K562 (cell line): ENCODE measurements around the gene NPAS3. TPM values are rescaled to one million over a fixed set of nuclear protein-coding genes. Genes with fewer than 3 reads are reported as not detected.

Experiments
- ATAC-seq: fragments of 200-7000 bp; cut with Tn5 transposase; 3 replicates; pipeline ENCODE4 v1.9.1; 2020; ENCODE audit warnings: moderate library complexity
- BruUV-seq: library from RNA; stranded (reverse); fragments of 400-500 nt; replicated peaks from 2 replicates; lab custom pipeline; 2021; lab: Mats Ljungman, UMichigan
- CTCF ChIA-PET: fragments of 300-600 bp; formaldehyde crosslinking; extraction: SDS; loops from one replicate; lab custom pipeline; 2021; ENCODE audit warnings: low intra/inter-chr PET ratio; lab: Yijun Ruan, JAX
- POLR2A ChIA-PET: fragments of 300-600, 350-650 bp; sonication (Branson Sonifier 250); formaldehyde crosslinking; extraction: SDS; loops from one replicate; lab custom pipeline; 2021; ENCODE audit warnings: antibody characterized with exemption, inconsistent platforms; lab: Yijun Ruan, JAX
- DNase-seq, 4 experiments: peaks; one replicate each; pipeline versions ENCODE4 v3.0.0 to v3.0.0-alpha.2; 2011 to 2018; ENCODE audit warnings: low spot score in 3 of 4, mixed read lengths in 3 of 4; ENCODE audit errors: extremely low read depth in 1 of 4
- FAIRE-seq: peaks from 2 replicates; lab custom pipeline; 2011; peaks lifted over from hg19 to GRCh38; lab: Jason Lieb, UNC
- H2AFZ ChIP-seq: 2 replicates; pipeline ENCODE4 v1.6.0; 2011; ENCODE audit warnings: low read depth, low read length, control low read depth, inconsistent platforms
- H3K27ac ChIP-seq: fragments of 200-600 bp; 3 replicates; pipeline ENCODE4 v1.8.0; 2011; ENCODE audit warnings: low read depth, mild to moderate bottlenecking, control low read depth, inconsistent platforms, low read length, moderate library complexity, mixed read lengths; ENCODE audit errors: extremely low read depth
- H3K27me3 ChIP-seq, 2 experiments: fragments of 300-600 bp in 1 of 2; 2 replicates in 1 of 2; 3 replicates in 1 of 2; pipeline versions ENCODE4 v1.6.0 to v1.8.0; 2011; ENCODE audit warnings: inconsistent platforms in 2 of 2, low read length in 2 of 2, mild to moderate bottlenecking in 1 of 2, mixed read lengths in 1 of 2, moderate library complexity in 1 of 2; ENCODE audit not compliant: control insufficient read depth in 2 of 2, insufficient read depth in 2 of 2
- H3K36me3 ChIP-seq: fragments of 300-600 bp; 3 replicates; pipeline ENCODE4 v1.8.0; 2011; ENCODE audit warnings: mild to moderate bottlenecking, low read length, inconsistent platforms; ENCODE audit not compliant: control insufficient read depth, insufficient read depth
- H3K4me1 ChIP-seq, 2 experiments: fragments of 200-600 bp in 1 of 2; replicated peaks in 1 of 2; 2 replicates in 1 of 2; 3 replicates in 1 of 2; pipeline versions ENCODE4 v1.5.1 to v1.8.0; 2011; ENCODE audit warnings: inconsistent platforms in 2 of 2, low read length in 2 of 2, mild to moderate bottlenecking in 1 of 2, mixed read lengths in 1 of 2, moderate library complexity in 1 of 2; ENCODE audit not compliant: control insufficient read depth in 2 of 2, insufficient read depth in 2 of 2
- H3K4me2 ChIP-seq: 2 replicates; pipeline ENCODE4 v1.6.1; 2011; ENCODE audit warnings: low read length, control low read depth, inconsistent platforms, mixed read lengths; ENCODE audit not compliant: insufficient read depth
- H3K4me3 ChIP-seq: fragments of 200-600 bp; sonication (generic), shearing (Covaris generic); 2 replicates; pipeline ENCODE4 v1.5.1; 2016; ENCODE audit warnings: control low read depth, inconsistent platforms
- H3K79me2 ChIP-seq: fragments of 200-600 bp; 3 replicates; pipeline ENCODE4 v1.8.0; 2011; ENCODE audit warnings: low read length, inconsistent platforms; ENCODE audit not compliant: control insufficient read depth, insufficient read depth
- H3K9ac ChIP-seq, 2 experiments: 2 replicates each; pipeline versions ENCODE4 v1.6.0 to v1.6.1; 2011; ENCODE audit warnings: low read depth in 2 of 2, low read length in 2 of 2, control low read depth in 1 of 2, inconsistent platforms in 1 of 2, mild to moderate bottlenecking in 1 of 2, mixed read lengths in 1 of 2; ENCODE audit not compliant: insufficient read depth in 1 of 2
- H3K9me1 ChIP-seq: one replicate; pipeline ENCODE4 v1.6.0; 2011; ENCODE audit warnings: inconsistent platforms, mild to moderate bottlenecking, low read length, moderate library complexity; ENCODE audit not compliant: control insufficient read depth, insufficient read depth
- H3K9me3 ChIP-seq: replicated peaks from 2 replicates; pipeline ENCODE4 v1.5.1; 2011; ENCODE audit warnings: low read depth, low read length, inconsistent platforms; ENCODE audit not compliant: control insufficient read depth, insufficient read depth
- H4K20me1 ChIP-seq: replicated peaks from 2 replicates; pipeline ENCODE4 v1.6.1; 2011; ENCODE audit warnings: low read length, inconsistent platforms, mixed read lengths; ENCODE audit not compliant: control insufficient read depth, insufficient read depth
- ETV6 ChIP-seq, 3 experiments: fragments of 150-350 bp in 1 of 3; sonication (generic) in 1 of 3; formaldehyde crosslinking in 1 of 3; IDR thresholded peaks; 2 replicates each; pipeline versions ENCODE4 v1.6.1 to v1.8.0; 2014 to 2022; ENCODE audit warnings: borderline replicate concordance in 2 of 3, low read depth in 2 of 3, antibody characterized with exemption in 1 of 3, low read length in 1 of 3, mild to moderate bottlenecking in 1 of 3, missing genetic modification reagents in 1 of 3
- HMG20A ChIP-seq: fragments of 450-650 bp; formaldehyde crosslinking; conservative IDR thresholded peaks from 2 replicates; pipeline ENCODE4 v1.4.0; 2020; ENCODE audit warnings: mild to moderate bottlenecking, mixed read lengths
- NCOA4 ChIP-seq: fragments of 450-650 bp; IDR thresholded peaks from 2 replicates; pipeline ENCODE4 v1.6.1; 2018; ENCODE audit warnings: mild to moderate bottlenecking; ENCODE audit not compliant: partially characterized antibody
- NR3C1 ChIP-seq: sonication (generic); formaldehyde crosslinking; IDR thresholded peaks from 2 replicates; pipeline ENCODE4 v1.8.1; 2022; ENCODE audit warnings: missing genetic modification reagents
- PTRF ChIP-seq: fragments of 450-650 bp; IDR thresholded peaks from 2 replicates; pipeline ENCODE4 v1.6.1; 2016; ENCODE audit warnings: mild to moderate bottlenecking, missing genetic modification characterization, missing compliant biosample characterization
- RFX1 ChIP-seq: fragments of 450-650 bp; IDR thresholded peaks from 2 replicates; pipeline ENCODE4 v1.6.1; 2016; ENCODE audit warnings: mild to moderate bottlenecking, moderate library complexity
- ZKSCAN1 ChIP-seq: fragments of 150-350 bp; IDR thresholded peaks from 2 replicates; pipeline ENCODE4 v1.6.1; 2016; ENCODE audit warnings: low read depth, low read length
- WGBS: fragments of 100-300 bp; shearing (Covaris generic); methylation state at CpG from one replicate; pipeline ENCODE4 v1.1.6; 2016; ENCODE audit warnings: low coverage, mixed read lengths; ENCODE audit not compliant: insufficient coverage; ENCODE audit errors: missing lambda C conversion rate; 5-methylcytosine and 5-hydroxymethylcytosine counted together
- in situ Hi-C: fragments of 300-500 bp; cut with MboI; formaldehyde crosslinking; loops from 4 replicates; pipeline ENCODE4 v1.15.0; 2018; ENCODE audit warnings: inconsistent platforms, mixed read lengths
- intact Hi-C: fragments of 100-400 bp; cut with micrococcal nuclease; formaldehyde crosslinking; loops from 2 replicates; pipeline ENCODE4 v1.14.2; 2022
- polyA plus RNA-seq, 8 experiments: library from polyadenylated mRNA; depleted of rRNA in 4 of 8; stranded (reverse) in 5 of 8; unstranded in 3 of 8; fragments of >200 nt; fragmentation: Nextera tagmentation in 2 of 8; fragmentation: Illumina TruSeq in 1 of 8; extraction: Ambion mirVana in 2 of 8; extraction: Trizol in 1 of 8; gene quantifications; 2 replicates each; pipeline versions ENCODE4 v1.2.1 to v1.2.3, GENCODE V29; 2011 to 2014; ENCODE audit warnings: inconsistent platforms in 1 of 8, missing spikeins in 1 of 8
- total RNA-seq, 7 experiments: library from RNA; depleted of rRNA in 6 of 7; stranded (reverse); fragments of >200 nt in 6 of 7; fragmentation: Illumina TruSeq in 2 of 7; extraction: Trizol in 2 of 7; gene quantifications; 2 replicates each; pipeline versions ENCODE4 v1.2.1 to v1.2.3, GENCODE V29; 2011 to 2021; ENCODE audit warnings: low replicate concordance in 1 of 7
- TF ChIP-seq, protein P1 (sequence below): fragments of 250-450 bp; sonication (Bioruptor Pico); IDR thresholded peaks from 2 replicates; pipeline ENCODE4 v1.4.0; 2020; ENCODE audit warnings: mild to moderate bottlenecking
- TF ChIP-seq, protein P2 (sequence below): IDR thresholded peaks from 2 replicates; pipeline ENCODE4 v1.6.1; 2012; ENCODE audit warnings: low read depth, low read length, improper control_type of control experiment, borderline replicate concordance

Gene NPAS3
- total and polyA plus RNA-seq, 9 of the 15 experiments (the other 6 are each of a cell fraction or from before 2014, with no cell fraction given), result 0.04 TPM; not detected in 8

DNA sequence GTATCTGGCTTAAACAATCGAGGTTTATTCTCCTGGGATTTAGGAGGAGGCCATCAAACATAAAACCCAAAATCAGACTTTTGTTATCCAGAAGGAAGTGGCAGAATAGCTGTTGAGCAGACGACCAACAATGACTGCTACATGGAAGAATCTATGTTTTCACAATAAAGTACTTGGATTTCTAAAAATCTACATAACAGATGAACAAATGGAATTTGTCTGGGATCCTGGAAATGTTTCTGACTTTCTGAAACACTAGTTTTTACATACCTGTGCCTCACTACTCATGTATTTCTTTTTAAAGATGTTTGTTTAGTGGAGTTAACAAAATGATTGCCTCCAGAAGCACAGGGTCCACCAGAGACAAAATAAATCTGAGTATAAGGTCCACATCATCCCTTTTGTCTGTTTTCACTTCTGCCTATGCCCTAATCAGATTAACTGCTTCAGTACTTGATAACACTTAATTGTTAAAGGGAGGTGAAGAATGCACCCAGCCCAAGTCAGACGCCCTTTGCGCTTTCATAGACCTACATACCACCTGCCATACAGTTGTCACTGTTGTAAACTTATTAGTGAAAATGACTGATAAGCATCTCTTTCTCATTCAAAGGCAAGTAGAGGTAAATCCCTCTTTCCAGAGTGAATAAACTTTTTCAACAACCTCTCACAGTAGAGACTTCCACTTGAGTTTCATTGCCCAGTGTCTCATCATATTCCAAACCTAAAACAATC is 847.6 kb downstream of the NPAS3 start (continued):
- TF ChIP-seq NCOA4 (no peak), PTRF (tag) (no peak)
- TF ChIP-seq, protein P1, sequence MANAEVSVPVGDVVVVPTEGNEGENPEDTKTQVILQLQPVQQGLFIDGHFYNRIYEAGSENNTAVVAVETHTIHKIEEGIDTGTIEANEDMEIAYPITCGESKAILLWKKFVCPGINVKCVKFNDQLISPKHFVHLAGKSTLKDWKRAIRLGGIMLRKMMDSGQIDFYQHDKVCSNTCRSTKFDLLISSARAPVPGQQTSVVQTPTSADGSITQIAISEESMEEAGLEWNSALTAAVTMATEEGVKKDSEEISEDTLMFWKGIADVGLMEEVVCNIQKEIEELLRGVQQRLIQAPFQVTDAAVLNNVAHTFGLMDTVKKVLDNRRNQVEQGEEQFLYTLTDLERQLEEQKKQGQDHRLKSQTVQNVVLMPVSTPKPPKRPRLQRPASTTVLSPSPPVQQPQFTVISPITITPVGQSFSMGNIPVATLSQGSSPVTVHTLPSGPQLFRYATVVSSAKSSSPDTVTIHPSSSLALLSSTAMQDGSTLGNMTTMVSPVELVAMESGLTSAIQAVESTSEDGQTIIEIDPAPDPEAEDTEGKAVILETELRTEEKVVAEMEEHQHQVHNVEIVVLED (CRISPR knock-in tag), result no peak
- TF ChIP-seq, all 486 proteins: peak for 0

DNA sequence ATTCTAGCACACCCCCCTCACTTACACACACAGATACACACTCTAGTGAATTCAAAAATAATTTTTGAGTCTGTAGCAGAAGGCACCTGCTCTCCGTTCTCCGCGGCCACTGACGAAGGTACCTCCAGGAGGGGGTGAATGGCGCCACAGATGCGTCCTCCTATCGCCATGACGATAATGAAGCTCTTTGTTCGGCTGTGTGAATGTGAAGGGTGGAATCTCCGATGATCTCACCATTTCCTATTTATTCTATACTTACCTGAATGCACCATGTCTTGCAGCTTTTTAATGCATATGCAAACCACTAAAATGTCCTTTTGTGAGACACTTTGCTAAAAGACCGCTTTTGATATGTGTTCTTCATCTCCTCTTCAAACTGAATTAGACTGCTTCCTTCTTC is 849.5 kb downstream of the NPAS3 start:
- Histone ChIP-seq H3K9me1 (no peaks in the 10 kb centered on the region), H3K4me3 (no peak overlapping the region), H3K9ac (no peak overlapping the region), H3K79me2 (no peaks in the 10 kb centered on the region), H3K9me3 (no peaks in the 10 kb centered on the region), H3K4me2 (no peak overlapping the region), H3K36me3 (no peaks in the 10 kb centered on the region), H2AFZ (no peak overlapping the region), H3K4me1 (no peaks in the 10 kb centered on the region; a peak in 2 of 5 replicates), H3K27ac (no peak overlapping the region), H3K27me3 (peaks cover 0 to 2% of the 10 kb centered on the region in 2 experiments; a peak in 1 of 5 replicates), H4K20me1 (no peaks in the 10 kb centered on the region)
- intact Hi-C loops, result no loop called here
- BruUV-seq, result no TSS peak
- in situ Hi-C loops, result loop anchor here (25.0 kb wide), 1 partner anchor 1201 kb away; no protein-coding TSS in a partner anchor
- FAIRE-seq (no peak), ATAC-seq (no peak), DNase-seq (no peak)
- TF ChIP-seq HMG20A (CRISPR knock-in tag), result no peak
- TF ChIP-seq NR3C1 (CRISPR knock-in tag), result no peak
- no peak for TF ChIP-seq ETV6 (IDR thresholded peaks at IDR 0.05; ENCODE audit: borderline replicate concordance in 1 of 2, low read depth in 2 of 2, low read length in 1 of 2)
- TF ChIP-seq ETV6 (CRISPR knock-in tag; IDR thresholded peaks at IDR 0.05; ENCODE audit: borderline replicate concordance), result no peak
- TF ChIP-seq RFX1, result peak; percentile 38; the same call in 1 of the 2 replicates
- TF ChIP-seq ZKSCAN1, result no peak
- TF ChIP-seq, protein P2, sequence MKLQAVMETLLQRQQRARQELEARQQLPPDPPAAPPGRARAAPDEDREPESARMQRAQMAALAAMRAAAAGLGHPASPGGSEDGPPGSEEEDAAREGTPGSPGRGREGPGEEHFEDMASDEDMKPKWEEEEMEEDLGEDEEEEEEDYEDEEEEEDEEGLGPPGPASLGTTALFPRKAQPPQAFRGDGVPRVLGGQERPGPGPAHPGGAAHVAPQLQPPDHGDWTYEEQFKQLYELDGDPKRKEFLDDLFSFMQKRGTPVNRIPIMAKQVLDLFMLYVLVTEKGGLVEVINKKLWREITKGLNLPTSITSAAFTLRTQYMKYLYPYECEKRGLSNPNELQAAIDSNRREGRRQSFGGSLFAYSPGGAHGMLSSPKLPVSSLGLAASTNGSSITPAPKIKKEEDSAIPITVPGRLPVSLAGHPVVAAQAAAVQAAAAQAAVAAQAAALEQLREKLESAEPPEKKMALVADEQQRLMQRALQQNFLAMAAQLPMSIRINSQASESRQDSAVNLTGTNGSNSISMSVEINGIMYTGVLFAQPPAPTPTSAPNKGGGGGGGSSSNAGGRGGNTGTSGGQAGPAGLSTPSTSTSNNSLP, result no peak
- CTCF ChIA-PET, result no interaction called here
- 5% methylated on average over 8 of the region's 11 CpGs for WGBS
- POLR2A ChIA-PET, result no interaction called here
